ENCODE measurements around the gene FYTTD1. TPM values are rescaled to one million over a fixed set of nuclear protein-coding genes. Genes with fewer than 3 reads are reported as not detected.
A peak's percentile ranks its signal among the peaks of the same experiment; 100 is the strongest.

Gene FYTTD1
- polyA plus RNA-seq, 3 donors = 85.0 to 106 (median 97.4) TPM

GRCh38 chr3:197775317-197775716 lies 25.6 kb downstream of the FYTTD1 start:
- DNase-seq (ENCODE audit: extremely low read depth in 1 of 11, low read depth in 9 of 11, low spot score in 4 of 11) = no peak

GRCh38 chr3:197782230-197782629 lies 32.5 kb downstream of the FYTTD1 start:
- no peak for DNase-seq (ENCODE audit: extremely low read depth in 1 of 11, low read depth in 9 of 11, low spot score in 4 of 11)

GRCh38 chr3:197784019-197784585 lies 34.4 kb downstream of the FYTTD1 start:
- no peak for DNase-seq (ENCODE audit: extremely low read depth in 1 of 11, low read depth in 9 of 11, low spot score in 4 of 11)

DNA sequence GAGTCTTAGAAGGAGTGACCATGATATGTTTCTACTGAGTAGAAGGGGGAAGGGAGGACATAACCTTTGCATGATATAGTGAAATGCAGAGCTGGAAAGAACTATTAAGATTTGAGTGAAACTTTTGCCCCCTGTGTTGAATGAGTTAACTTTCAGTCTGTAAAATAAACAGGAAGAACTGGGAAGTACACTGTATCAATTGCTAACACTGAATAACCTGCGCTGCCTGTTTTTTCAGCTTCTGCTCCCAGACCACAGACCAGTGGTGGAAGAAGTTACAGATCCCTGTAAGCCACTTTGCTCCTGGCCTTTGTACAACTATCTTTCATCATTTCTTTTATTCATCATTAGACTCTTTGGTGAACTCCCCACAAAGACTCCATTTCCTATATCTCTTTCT lies 37.7 kb downstream of the FYTTD1 start:
- DNase-seq (ENCODE audit: extremely low read depth in 1 of 11, low read depth in 9 of 11, low spot score in 4 of 11) = no peak

DNA sequence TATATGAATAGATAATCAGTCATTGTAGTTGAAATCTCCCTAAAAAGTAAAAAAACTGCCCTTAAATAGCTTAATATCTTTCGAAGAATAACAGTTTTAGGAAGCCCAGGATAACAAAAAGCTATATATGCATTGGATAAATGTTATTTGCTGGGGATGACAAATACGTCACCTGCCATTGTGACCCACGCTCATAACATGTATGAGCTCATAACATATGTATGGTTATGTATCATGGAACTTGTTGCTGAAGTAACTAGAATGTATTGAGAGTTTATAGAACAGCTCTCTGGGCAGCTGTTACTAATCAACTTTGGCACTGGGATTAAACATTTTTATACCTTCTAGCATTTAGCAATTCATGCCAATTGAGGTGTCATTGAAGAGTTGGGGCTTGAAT lies 39.6 kb downstream of the FYTTD1 start:
- no peak for DNase-seq (ENCODE audit: extremely low read depth in 1 of 11, low read depth in 9 of 11, low spot score in 4 of 11)

- DNase-seq (ENCODE audit: extremely low read depth in 1 of 11, low read depth in 9 of 11, low spot score in 4 of 11) = no peak
Observed at GRCh38 chr3:197790033-197790432, 40.4 kb downstream of the FYTTD1 start.

DNA sequence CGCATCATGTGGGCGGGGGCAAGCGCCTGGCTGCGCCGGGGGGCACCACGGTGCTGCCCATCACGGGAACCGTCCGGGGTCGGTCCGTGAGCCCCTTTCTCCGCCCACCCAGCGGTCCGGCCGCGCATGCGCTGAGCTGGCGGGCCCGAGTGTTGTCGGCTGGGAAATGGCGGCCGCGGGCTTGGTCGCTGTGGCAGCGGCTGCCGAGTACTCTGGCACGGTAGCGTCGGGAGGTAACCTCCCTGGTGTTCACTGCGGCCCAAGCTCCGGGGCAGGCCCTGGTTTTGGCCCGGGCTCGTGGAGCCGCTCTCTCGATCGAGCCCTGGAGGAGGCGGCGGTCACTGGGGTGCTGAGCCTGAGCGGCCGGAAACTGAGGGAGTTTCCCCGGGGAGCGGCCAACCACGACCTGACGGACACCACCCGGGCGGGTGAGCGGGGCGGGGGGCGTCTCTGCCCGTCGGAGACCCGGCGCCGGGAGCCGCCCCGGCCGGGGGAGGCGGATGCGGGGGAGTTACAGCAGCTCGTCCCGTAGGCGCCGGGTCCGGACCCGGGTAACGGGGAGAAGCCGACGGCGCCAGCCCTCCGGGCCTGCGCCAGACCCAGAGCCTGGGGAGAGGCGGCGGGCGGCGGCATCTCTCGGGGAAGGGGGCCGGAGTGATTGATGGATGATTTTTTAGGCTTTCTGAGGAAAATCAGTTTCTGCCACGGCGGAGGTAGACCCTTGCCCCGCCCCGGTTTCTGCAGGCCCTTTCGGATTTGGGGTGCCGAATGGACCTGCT lies 41.6 kb downstream of the FYTTD1 start, which contains the start of gene LRCH3:
Gene LRCH3, plus strand, starts transcription at position 142 of the 779 bp plus-strand sequence. Its CDS starts 25 bp downstream, at position 167.
- DNase-seq (ENCODE audit: extremely low read depth in 1 of 11, low read depth in 9 of 11, low spot score in 4 of 11) = peak; percentile 71 to 88 (median 83)

GRCh38 chr3:197791892-197792647 lies 42.4 kb downstream of the FYTTD1 start:
- DNase-seq (ENCODE audit: extremely low read depth in 1 of 11, low read depth in 9 of 11, low spot score in 4 of 11) = peak in 10 of 11 donors; percentile 5 to 35 (median 9)

- no peak for DNase-seq (ENCODE audit: extremely low read depth in 1 of 11, low read depth in 9 of 11, low spot score in 4 of 11)
Observed at GRCh38 chr3:197793247-197793646, 43.6 kb downstream of the FYTTD1 start.

DNA sequence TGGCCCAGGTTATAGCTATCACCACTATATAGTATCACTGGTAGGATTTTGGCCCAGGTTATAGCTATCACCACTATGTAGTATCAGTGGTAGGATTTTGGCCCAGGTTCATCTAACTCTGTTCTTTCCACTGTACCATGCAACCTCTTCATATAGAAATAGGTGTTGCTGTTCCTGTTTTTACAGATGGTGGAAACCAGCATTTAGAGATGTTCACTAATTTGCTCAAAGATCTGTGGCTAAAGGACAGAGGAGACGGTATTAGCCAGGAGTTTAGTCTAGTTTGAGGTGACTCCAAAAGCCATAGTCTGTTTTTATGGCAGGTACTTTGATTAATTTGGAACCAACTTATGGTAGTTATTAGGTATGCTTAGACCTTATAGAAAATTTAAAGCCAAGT lies 44.4 kb downstream of the FYTTD1 start:
- no peak for DNase-seq (ENCODE audit: extremely low read depth in 1 of 11, low read depth in 9 of 11, low spot score in 4 of 11)

DNA sequence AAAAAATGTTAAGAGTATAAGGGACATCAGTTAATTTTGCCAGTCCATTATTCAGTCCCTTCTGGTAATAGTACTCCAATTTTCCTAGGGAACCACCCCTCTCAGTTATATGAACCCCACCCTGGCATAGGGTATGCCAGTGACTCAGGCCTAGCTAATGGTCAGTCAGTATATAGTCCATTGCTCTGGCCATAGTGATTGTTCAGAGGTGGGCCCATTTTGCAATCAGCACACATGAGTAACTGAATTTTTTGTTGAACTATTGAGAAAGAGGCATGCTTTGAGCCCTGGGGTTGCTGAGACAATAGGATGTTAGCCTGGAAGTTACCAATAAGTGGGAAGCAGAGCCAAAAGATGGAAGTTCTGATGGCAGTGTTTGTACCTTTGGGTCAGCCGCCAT lies 45.5 kb downstream of the FYTTD1 start:
- no peak for DNase-seq (ENCODE audit: extremely low read depth in 1 of 11, low read depth in 9 of 11, low spot score in 4 of 11)

- DNase-seq (ENCODE audit: extremely low read depth in 1 of 11, low read depth in 9 of 11, low spot score in 4 of 11) = no peak
Observed at GRCh38 chr3:197796087-197796486, 46.4 kb downstream of the FYTTD1 start.

GRCh38 chr3:197798863-197799262 lies 49.2 kb downstream of the FYTTD1 start:
- no peak for DNase-seq (ENCODE audit: extremely low read depth in 1 of 11, low read depth in 9 of 11, low spot score in 4 of 11)

DNA sequence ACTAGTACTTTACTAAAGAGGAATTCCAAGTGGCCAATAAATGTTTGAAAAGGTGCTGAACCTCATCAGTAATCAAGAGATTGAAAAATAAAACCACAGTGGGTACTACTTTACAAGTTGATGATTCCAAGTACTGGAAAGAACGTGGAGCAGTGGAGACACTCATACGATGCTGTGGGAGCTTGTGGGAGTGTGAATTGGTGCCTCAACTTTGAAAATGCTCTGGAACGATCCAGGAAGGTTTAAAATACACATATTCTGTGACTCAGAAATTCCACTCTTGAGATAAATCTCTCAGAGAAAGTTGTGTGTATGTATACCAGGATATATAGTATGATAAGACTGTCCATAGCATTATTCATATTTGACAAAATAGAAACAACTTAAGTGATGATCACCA lies 50.7 kb downstream of the FYTTD1 start:
- no peak for DNase-seq (ENCODE audit: extremely low read depth in 1 of 11, low read depth in 9 of 11, low spot score in 4 of 11)

- DNase-seq (ENCODE audit: extremely low read depth in 1 of 11, low read depth in 9 of 11, low spot score in 4 of 11) = no peak
Observed at GRCh38 chr3:197801891-197802778, 52.5 kb downstream of the FYTTD1 start.

GRCh38 chr3:197802779-197803459 lies 53.2 kb downstream of the FYTTD1 start:
- DNase-seq (ENCODE audit: extremely low read depth in 1 of 11, low read depth in 9 of 11, low spot score in 4 of 11) = no peak

- DNase-seq (ENCODE audit: extremely low read depth in 1 of 11, low read depth in 9 of 11, low spot score in 4 of 11) = no peak
Observed at GRCh38 chr3:197804511-197804910, 54.8 kb downstream of the FYTTD1 start.

DNA sequence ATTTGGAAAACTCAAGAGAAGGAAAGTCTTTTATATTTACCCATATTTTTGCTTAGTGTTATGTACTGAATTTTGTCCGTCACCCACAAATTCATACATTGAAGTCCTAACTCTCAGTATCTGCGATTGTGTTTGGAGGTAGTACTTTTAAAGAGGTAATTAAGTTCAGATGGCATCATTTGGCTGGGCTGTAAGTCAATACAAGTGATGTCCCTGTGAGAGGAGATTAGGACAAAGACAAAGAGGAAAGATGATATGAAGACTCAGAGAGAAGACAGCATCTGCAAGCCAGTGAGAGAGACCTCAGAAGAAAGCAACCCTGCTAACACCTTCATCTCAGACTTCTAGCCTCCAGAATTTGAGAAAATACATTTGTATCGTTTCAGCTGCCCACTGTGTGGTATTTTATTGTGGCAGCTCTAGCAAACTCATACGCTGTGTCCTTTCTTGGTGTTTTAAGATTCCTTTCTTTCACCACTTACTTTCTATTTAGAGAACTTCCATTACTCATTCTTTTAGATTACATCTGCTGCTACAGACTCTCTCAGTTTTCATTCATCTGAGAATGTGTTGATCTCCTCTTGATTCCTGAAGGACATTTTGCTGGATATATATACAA lies 58.4 kb downstream of the FYTTD1 start:
- no peak for DNase-seq (ENCODE audit: extremely low read depth in 1 of 11, low read depth in 9 of 11, low spot score in 4 of 11)

All from renal cortex interstitium (tissue), 11 donors.